Neural cell (in vitro differentiated cells): ENCODE data around the gene CRP. TPM values are rescaled to one million over a fixed set of nuclear protein-coding genes. Genes with fewer than 3 reads are reported as not detected.

ENCODE experiments used
- H2AFZ ChIP-seq: fragments of 200-600, 300-800 bp; sonication (generic), shearing (Covaris generic); 2 replicates; pipeline ENCODE4 v1.6.0; 2014; ENCODE audit warnings: low read depth, mild to moderate bottlenecking, antibody characterized with exemption, low read length, moderate library complexity
- H3F3A ChIP-seq: fragments of 200-600 bp; shearing (Covaris generic); 2 replicates; pipeline ENCODE4 v1.6.1; 2016; ENCODE audit warnings: mild to moderate bottlenecking, moderate library complexity, mixed read lengths, antibody characterized with exemption, low read length; ENCODE audit not compliant: insufficient read depth, poor library complexity, severe bottlenecking
- H3K27ac ChIP-seq: fragments of 200-600, 300-800 bp; sonication (generic), shearing (Covaris generic); 2 replicates; pipeline ENCODE4 v1.5.1; 2014; ENCODE audit warnings: mild to moderate bottlenecking, low read length, moderate library complexity
- H3K27me3 ChIP-seq: fragments of 300-800, 200-600 bp; sonication (generic), shearing (Covaris generic); 2 replicates; pipeline ENCODE4 v1.6.0; 2014; ENCODE audit warnings: mild to moderate bottlenecking, low read depth, low read length, moderate library complexity; ENCODE audit not compliant: insufficient read depth
- H3K36me3 ChIP-seq: fragments of 300-800, 200-600 bp; sonication (generic), shearing (Covaris generic); 2 replicates; pipeline ENCODE4 v1.5.1; 2014; ENCODE audit warnings: mild to moderate bottlenecking, antibody characterized with exemption, low read length, moderate library complexity; ENCODE audit not compliant: insufficient read depth
- H3K4me2 ChIP-seq: fragments of 300-800, 200-600 bp; sonication (generic), shearing (Covaris generic); 2 replicates; pipeline ENCODE4 v1.6.0; 2014; ENCODE audit warnings: mild to moderate bottlenecking, low read length
- H3K4me3 ChIP-seq: fragments of 300-800, 200-600 bp; sonication (generic), shearing (Covaris generic); 2 replicates; pipeline ENCODE4 v1.5.1; 2014; ENCODE audit warnings: mild to moderate bottlenecking, low read length, moderate library complexity
- H3K79me2 ChIP-seq: fragments of 200-600 bp; shearing (Covaris generic); replicated peaks from 2 replicates; pipeline ENCODE4 v1.6.0; 2014; ENCODE audit warnings: mild to moderate bottlenecking, low read length, moderate library complexity; ENCODE audit not compliant: insufficient read depth
- H3K9ac ChIP-seq: fragments of 300-800, 200-600 bp; sonication (generic), shearing (Covaris generic); 2 replicates; pipeline ENCODE4 v1.6.1; 2016; ENCODE audit warnings: mild to moderate bottlenecking, low read length, mixed read lengths
- H3K9me2 ChIP-seq: fragments of 200-600 bp; shearing (Covaris generic); 2 replicates; pipeline ENCODE4 v1.6.1; 2016; ENCODE audit warnings: mild to moderate bottlenecking, low read length, mixed read lengths; ENCODE audit not compliant: insufficient read depth
- H3K9me3 ChIP-seq: fragments of 200-600, 300-800 bp; sonication (generic), shearing (Covaris generic); 2 replicates; pipeline ENCODE4 v1.6.1; 2016; ENCODE audit warnings: mild to moderate bottlenecking, mixed run types, low read length, moderate library complexity, mixed read lengths
- H4K20me1 ChIP-seq: fragments of 200-600 bp; shearing (Covaris generic); 2 replicates; pipeline ENCODE4 v1.6.1; 2016; ENCODE audit warnings: mild to moderate bottlenecking, mixed run types; ENCODE audit not compliant: insufficient read depth
- EP300 ChIP-seq: fragments of 450-650 bp; conservative IDR thresholded peaks from 2 replicates; pipeline ENCODE4 v1.6.1; 2014; ENCODE audit warnings: antibody characterized with exemption, mild to moderate bottlenecking, moderate library complexity; ENCODE audit not compliant: poor library complexity, severe bottlenecking
- EZH2 ChIP-seq: fragments of 200-600, 300-800 bp; shearing (Covaris generic), sonication (generic); IDR thresholded peaks from 2 replicates; pipeline ENCODE4 v1.6.1; 2014; ENCODE audit warnings: antibody characterized with exemption, low read length, borderline replicate concordance, mild to moderate bottlenecking; ENCODE audit not compliant: insufficient read depth, poor library complexity, severe bottlenecking
- MXI1 ChIP-seq: fragments of 450-650 bp; conservative IDR thresholded peaks from 2 replicates; pipeline ENCODE4 v1.6.1; 2014; ENCODE audit warnings: antibody characterized with exemption, mild to moderate bottlenecking; ENCODE audit not compliant: poor library complexity, severe bottlenecking
- POLR2AphosphoS5 ChIP-seq: IDR thresholded peaks from 2 replicates; pipeline ENCODE4 v1.6.1; 2012
- RAD21 ChIP-seq: fragments of 450-650 bp; conservative IDR thresholded peaks from 2 replicates; pipeline ENCODE4 v1.6.1; 2014; ENCODE audit warnings: antibody characterized with exemption, mild to moderate bottlenecking, moderate library complexity
- SMC3 ChIP-seq: fragments of 450-650 bp; conservative IDR thresholded peaks from 2 replicates; pipeline ENCODE4 v1.6.1; 2014; ENCODE audit warnings: antibody characterized with exemption, mild to moderate bottlenecking, moderate library complexity; ENCODE audit not compliant: poor library complexity
- TAF1 ChIP-seq: IDR thresholded peaks from 2 replicates; pipeline ENCODE4 v1.6.1; 2012; ENCODE audit warnings: low read depth
- polyA plus RNA-seq: library from polyadenylated mRNA; depleted of rRNA; stranded (reverse); fragments of >200 nt; gene quantifications from 2 replicates; pipeline ENCODE4 v1.2.3, GENCODE V29; 2014
- TF ChIP-seq, protein P1 (sequence below): fragments of 450-650 bp; IDR thresholded peaks from 2 replicates; pipeline ENCODE4 v1.5.1; 2014; ENCODE audit warnings: antibody characterized with exemption, mild to moderate bottlenecking, moderate library complexity; ENCODE audit not compliant: poor library complexity, severe bottlenecking
- TF ChIP-seq, protein P2 (sequence below): IDR thresholded peaks from 2 replicates; pipeline ENCODE4 v1.6.1; 2012; ENCODE audit warnings: borderline replicate concordance

The CRP gene
- polyA plus RNA-seq, 1 donor from 2014 or later = 0.98 TPM

DNA sequence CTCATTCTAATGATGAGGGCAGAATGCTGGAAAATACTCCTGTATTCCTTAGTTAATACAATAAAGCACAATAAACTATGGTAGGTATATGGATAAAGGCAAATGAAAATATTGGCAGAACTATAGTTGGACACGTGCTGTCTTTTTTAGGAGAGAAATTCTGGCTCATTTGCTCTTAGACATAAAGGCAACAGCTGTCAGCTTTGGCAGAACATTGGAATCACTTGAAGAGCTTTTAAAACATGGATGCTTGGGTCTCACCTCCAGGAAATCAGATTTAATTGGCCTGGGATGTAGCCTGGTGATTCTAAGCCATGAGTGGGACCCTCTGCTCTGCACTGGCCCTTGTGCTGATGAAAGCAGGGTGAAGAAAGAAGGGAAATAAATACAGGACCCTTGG is 9.9 kb downstream of the CRP start:
- Histone ChIP-seq H3K9ac (no peak overlapping the region), H3K27me3 (no peaks in the 10 kb centered on the region), H3K4me3 (no peak overlapping the region), H4K20me1 (no peaks in the 10 kb centered on the region), H3K4me2 (no peak overlapping the region), H3K27ac (no peak overlapping the region), H3F3A (no peaks in the 10 kb centered on the region), H3K79me2 (no peaks in the 10 kb centered on the region), H3K9me2 (no peaks in the 10 kb centered on the region), H3K9me3 (no peaks in the 10 kb centered on the region), H2AFZ (no peak overlapping the region), H3K36me3 (no peaks in the 10 kb centered on the region)
- no peak for TF ChIP-seq EZH2
- no peak for TF ChIP-seq EP300
- TF ChIP-seq SMC3 = no peak
- TF ChIP-seq TAF1 = no peak

DNA sequence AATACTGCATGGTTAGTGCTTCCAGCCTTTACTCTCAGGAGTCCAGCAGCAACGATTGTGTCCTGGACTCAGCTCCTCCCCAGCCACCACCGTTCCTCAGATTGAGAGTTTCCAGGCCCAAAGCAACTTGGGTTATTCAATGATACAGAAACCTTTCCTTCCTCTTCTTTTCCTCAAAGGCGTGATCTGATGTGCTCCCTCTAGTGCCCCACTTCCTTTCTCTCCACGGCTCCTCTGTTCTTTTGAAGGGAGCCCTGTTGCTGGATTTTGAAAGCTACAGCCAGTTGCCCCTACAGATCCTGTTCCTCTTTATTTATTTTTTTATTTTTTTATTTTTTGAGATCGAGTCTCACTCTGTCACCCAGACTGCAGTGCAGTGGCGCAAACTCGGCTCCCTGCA is 14.1 kb downstream of the CRP start:
- no peaks in the 10 kb centered on the region for H4K20me1 ChIP-seq
- TF ChIP-seq, protein P1, sequence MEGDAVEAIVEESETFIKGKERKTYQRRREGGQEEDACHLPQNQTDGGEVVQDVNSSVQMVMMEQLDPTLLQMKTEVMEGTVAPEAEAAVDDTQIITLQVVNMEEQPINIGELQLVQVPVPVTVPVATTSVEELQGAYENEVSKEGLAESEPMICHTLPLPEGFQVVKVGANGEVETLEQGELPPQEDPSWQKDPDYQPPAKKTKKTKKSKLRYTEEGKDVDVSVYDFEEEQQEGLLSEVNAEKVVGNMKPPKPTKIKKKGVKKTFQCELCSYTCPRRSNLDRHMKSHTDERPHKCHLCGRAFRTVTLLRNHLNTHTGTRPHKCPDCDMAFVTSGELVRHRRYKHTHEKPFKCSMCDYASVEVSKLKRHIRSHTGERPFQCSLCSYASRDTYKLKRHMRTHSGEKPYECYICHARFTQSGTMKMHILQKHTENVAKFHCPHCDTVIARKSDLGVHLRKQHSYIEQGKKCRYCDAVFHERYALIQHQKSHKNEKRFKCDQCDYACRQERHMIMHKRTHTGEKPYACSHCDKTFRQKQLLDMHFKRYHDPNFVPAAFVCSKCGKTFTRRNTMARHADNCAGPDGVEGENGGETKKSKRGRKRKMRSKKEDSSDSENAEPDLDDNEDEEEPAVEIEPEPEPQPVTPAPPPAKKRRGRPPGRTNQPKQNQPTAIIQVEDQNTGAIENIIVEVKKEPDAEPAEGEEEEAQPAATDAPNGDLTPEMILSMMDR = no peak
- TF ChIP-seq RAD21 (no peak), EZH2 (no peak)
- H3K9ac ChIP-seq = no peak overlapping the region
- no peaks in the 10 kb centered on the region for H3F3A ChIP-seq
- no peaks in the 10 kb centered on the region for H3K27me3 ChIP-seq
- H2AFZ ChIP-seq = no peak overlapping the region
- no peaks in the 10 kb centered on the region for H3K9me2 ChIP-seq
- H3K27ac ChIP-seq = no peak overlapping the region
- H3K36me3 ChIP-seq = no peaks in the 10 kb centered on the region
- H3K79me2 ChIP-seq = no peaks in the 10 kb centered on the region
- H3K4me2 ChIP-seq = no peak overlapping the region
- H3K9me3 ChIP-seq = no peaks in the 10 kb centered on the region
- H3K4me3 ChIP-seq = no peak overlapping the region

DNA sequence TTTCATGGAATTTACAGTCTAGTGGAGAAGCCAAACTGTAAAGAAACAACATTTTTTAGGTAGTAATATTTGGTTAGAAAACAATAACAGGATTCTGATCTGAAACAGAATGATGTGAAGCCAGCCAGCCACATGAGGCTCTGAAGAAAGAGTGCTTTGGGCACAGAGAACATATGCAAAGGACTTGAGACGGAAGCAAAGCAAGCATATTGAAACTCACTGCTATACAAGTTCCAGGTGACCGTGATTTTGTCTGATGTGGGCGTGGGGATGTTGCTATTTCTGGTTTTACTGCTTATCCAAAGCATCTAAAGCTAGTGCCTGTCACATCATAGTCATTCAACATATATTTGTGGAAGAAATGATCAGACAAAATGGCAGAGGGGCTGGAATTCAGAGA is 14.7 kb downstream of the CRP start:
- Histone ChIP-seq H4K20me1 (no peaks in the 10 kb centered on the region), H3K27ac (no peak overlapping the region), H3F3A (no peaks in the 10 kb centered on the region), H2AFZ (no peak overlapping the region), H3K4me3 (no peak overlapping the region), H3K36me3 (no peaks in the 10 kb centered on the region), H3K4me2 (no peak overlapping the region), H3K9ac (no peak overlapping the region), H3K27me3 (no peaks in the 10 kb centered on the region), H3K9me3 (no peaks in the 10 kb centered on the region), H3K79me2 (no peaks in the 10 kb centered on the region), H3K9me2 (no peaks in the 10 kb centered on the region)
- TF ChIP-seq, protein P1 = no peak
- TF ChIP-seq RAD21 (no peak), EZH2 (no peak), POLR2AphosphoS5 (no peak), SMC3 (no peak), TAF1 (no peak), MXI1 (no peak), EP300 (no peak)
- TF ChIP-seq, protein P2, sequence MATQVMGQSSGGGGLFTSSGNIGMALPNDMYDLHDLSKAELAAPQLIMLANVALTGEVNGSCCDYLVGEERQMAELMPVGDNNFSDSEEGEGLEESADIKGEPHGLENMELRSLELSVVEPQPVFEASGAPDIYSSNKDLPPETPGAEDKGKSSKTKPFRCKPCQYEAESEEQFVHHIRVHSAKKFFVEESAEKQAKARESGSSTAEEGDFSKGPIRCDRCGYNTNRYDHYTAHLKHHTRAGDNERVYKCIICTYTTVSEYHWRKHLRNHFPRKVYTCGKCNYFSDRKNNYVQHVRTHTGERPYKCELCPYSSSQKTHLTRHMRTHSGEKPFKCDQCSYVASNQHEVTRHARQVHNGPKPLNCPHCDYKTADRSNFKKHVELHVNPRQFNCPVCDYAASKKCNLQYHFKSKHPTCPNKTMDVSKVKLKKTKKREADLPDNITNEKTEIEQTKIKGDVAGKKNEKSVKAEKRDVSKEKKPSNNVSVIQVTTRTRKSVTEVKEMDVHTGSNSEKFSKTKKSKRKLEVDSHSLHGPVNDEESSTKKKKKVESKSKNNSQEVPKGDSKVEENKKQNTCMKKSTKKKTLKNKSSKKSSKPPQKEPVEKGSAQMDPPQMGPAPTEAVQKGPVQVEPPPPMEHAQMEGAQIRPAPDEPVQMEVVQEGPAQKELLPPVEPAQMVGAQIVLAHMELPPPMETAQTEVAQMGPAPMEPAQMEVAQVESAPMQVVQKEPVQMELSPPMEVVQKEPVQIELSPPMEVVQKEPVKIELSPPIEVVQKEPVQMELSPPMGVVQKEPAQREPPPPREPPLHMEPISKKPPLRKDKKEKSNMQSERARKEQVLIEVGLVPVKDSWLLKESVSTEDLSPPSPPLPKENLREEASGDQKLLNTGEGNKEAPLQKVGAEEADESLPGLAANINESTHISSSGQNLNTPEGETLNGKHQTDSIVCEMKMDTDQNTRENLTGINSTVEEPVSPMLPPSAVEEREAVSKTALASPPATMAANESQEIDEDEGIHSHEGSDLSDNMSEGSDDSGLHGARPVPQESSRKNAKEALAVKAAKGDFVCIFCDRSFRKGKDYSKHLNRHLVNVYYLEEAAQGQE = no peak
